Choroid plexus epithelial cell (primary cell): ENCODE results near the gene ARNT2.

ENCODE experiments used
- DNase-seq: peaks from one replicate; pipeline ENCODE4 v3.0.0-alpha.2; 2010; ENCODE audit warnings: low read depth
- H3K4me3 ChIP-seq: 2 replicates; pipeline ENCODE4 v1.5.1; 2011; ENCODE audit warnings: low read depth, mild to moderate bottlenecking, control low read depth, low read length, moderate library complexity
- CTCF ChIP-seq: conservative IDR thresholded peaks from 2 replicates; pipeline ENCODE4 v1.5.1; 2011; ENCODE audit warnings: low read depth, mild to moderate bottlenecking, control low read depth, inconsistent platforms, low read length, moderate library complexity

Gene ARNT2

GRCh38 chr15:80580536-80581260 lies 176.5 kb downstream of the ARNT2 start:
- DNase-seq = no peak
- no peak for TF ChIP-seq CTCF
- H3K4me3 ChIP-seq = no peak overlapping the region

- no peak for DNase-seq
- TF ChIP-seq CTCF = no peak
- H3K4me3 ChIP-seq = no peak overlapping the region
Observed at GRCh38 chr15:80581976-80582375, 177.8 kb downstream of the ARNT2 start.

- no peak for TF ChIP-seq CTCF
- H3K4me3 ChIP-seq = no peak overlapping the region
Observed at GRCh38 chr15:80582816-80583423, 178.7 kb downstream of the ARNT2 start.

GRCh38 chr15:80584561-80584964 lies 180.4 kb downstream of the ARNT2 start:
- no peak for DNase-seq
- H3K4me3 ChIP-seq = no peak overlapping the region
- no peak for TF ChIP-seq CTCF

More at GRCh38 chr15:80582816-80583423, 178.7 kb downstream of the ARNT2 start:
- no peak for DNase-seq

GRCh38 chr15:80584973-80585525 lies 180.9 kb downstream of the ARNT2 start:
- DNase-seq = no peak
- H3K4me3 ChIP-seq = no peak overlapping the region
- no peak for TF ChIP-seq CTCF

- DNase-seq = no peak
- TF ChIP-seq CTCF = peak; percentile 35
- no peak overlapping the region for H3K4me3 ChIP-seq
Observed at GRCh38 chr15:80585544-80586018, 181.4 kb downstream of the ARNT2 start.
